HEK293T (cell line): ENCODE measurements around the gene TRRAP.

Experiments
- BHLHE40 ChIP-seq: fragments of 450-650 bp; IDR thresholded peaks from 2 replicates; pipeline ENCODE4 v1.6.1; 2016; ENCODE audit warnings: mild to moderate bottlenecking, moderate library complexity, borderline replicate concordance
- FOXA1 ChIP-seq: fragments of 450-650 bp; IDR thresholded peaks from 2 replicates; pipeline ENCODE4 v1.6.1; 2016; ENCODE audit warnings: mild to moderate bottlenecking
- TARDBP ChIP-seq: fragments of 450-650 bp; IDR thresholded peaks from 2 replicates; pipeline ENCODE4 v1.6.1; 2016

DNA sequence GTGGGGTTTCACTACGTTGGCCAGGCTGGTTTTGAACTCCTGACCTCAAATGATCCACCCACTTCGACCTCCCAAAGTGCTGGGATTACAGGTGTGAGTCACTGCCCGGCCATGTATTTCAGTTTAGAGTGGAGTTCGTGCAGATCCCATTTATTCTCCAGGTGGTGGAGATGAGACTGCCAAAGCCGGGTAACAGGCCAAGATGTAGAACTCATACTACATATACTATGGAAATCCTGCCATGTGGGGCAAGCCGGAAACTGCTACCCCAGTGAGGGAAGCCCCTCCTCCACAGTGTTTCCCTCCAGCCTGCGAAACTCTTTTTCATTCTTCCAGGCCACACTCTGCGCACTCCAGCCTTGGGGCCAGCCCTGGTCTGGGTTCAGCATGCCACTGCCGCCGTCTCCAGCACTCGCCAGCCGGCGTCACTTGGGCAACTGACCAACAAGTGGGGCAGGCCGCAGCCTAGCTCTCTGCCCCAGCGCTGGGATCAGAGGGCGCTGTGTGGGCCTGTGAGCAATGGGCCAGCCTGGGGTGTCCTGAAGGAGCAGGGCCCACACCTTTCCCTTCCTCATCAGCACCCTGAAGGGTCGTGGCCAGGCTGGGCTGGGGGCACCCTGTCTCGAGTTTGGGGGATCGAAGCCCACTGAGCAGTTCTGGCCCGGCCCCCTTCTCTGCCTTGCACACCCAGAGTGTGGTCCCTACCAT, 122.0 kb downstream of the TRRAP start:
- no peak for TF ChIP-seq BHLHE40
- no peak for TF ChIP-seq FOXA1
- TF ChIP-seq TARDBP: no peak
